H1 (cell line): ENCODE results near the gene HTR2C. TPM values are rescaled to one million over a fixed set of nuclear protein-coding genes. Genes with fewer than 3 reads are reported as not detected.

Experiments used
- CTCF ChIA-PET: fragments of 300-600 bp; sonication (Branson Sonifier 250); formaldehyde crosslinking; loops from one replicate; lab custom pipeline; 2021; ENCODE audit not compliant: partially characterized antibody; lab: Charles Lee
- POLR2A ChIA-PET: fragments of 300-600 bp; sonication (Branson Sonifier 250); formaldehyde crosslinking; loops from one replicate; lab custom pipeline; 2021; ENCODE audit warnings: inconsistent platforms; ENCODE audit not compliant: partially characterized antibody; lab: Charles Lee
- DNase-seq, 2 experiments: peaks; one replicate each; pipeline versions ENCODE4 v3.0.0 to v3.0.0-alpha.2; 2010 to 2022; ENCODE audit warnings: low spot score in 2 of 2, low read depth in 1 of 2, mixed read lengths in 1 of 2
- FAIRE-seq: peaks from 2 replicates; lab custom pipeline; 2011; peaks lifted over from hg19 to GRCh38; lab: Jason Lieb, UNC
- H2AFZ ChIP-seq: 2 replicates; pipeline ENCODE4 v1.8.1; 2012; ENCODE audit warnings: low read length, inconsistent platforms
- H2AK5ac ChIP-seq: 2 replicates; pipeline ENCODE4 v1.6.1; 2013; ENCODE audit warnings: low read depth, low read length
- H2BK120ac ChIP-seq: replicated peaks from 2 replicates; pipeline ENCODE3; 2013; ENCODE audit warnings: low read depth, low read length, inconsistent platforms
- H2BK12ac ChIP-seq: 2 replicates; pipeline ENCODE4 v1.6.1; 2013; ENCODE audit warnings: low read depth, low read length
- H2BK15ac ChIP-seq: 2 replicates; pipeline ENCODE4 v1.6.1; 2013; ENCODE audit warnings: low read length
- H2BK20ac ChIP-seq: 2 replicates; pipeline ENCODE4 v1.6.1; 2013; ENCODE audit warnings: low read length
- H2BK5ac ChIP-seq: 2 replicates; pipeline ENCODE4 v1.6.1; 2013; ENCODE audit warnings: low read depth, low read length
- H3K14ac ChIP-seq: 2 replicates; pipeline ENCODE4 v1.6.1; 2013; ENCODE audit warnings: inconsistent platforms; ENCODE audit not compliant: insufficient read length
- H3K18ac ChIP-seq: 2 replicates; pipeline ENCODE4 v1.6.1; 2013; ENCODE audit warnings: low read length; ENCODE audit errors: extremely low read depth
- H3K23ac ChIP-seq: 2 replicates; pipeline ENCODE4 v1.6.1; 2013; ENCODE audit warnings: inconsistent platforms; ENCODE audit not compliant: insufficient read length
- H3K23me2 ChIP-seq: 2 replicates; pipeline ENCODE4 v1.6.1; 2013; ENCODE audit warnings: low read depth, low read length
- H3K27ac ChIP-seq: 2 replicates; pipeline ENCODE4 v1.6.1; 2011; ENCODE audit warnings: low read depth, low read length, inconsistent platforms
- H3K27me3 ChIP-seq, 4 experiments: replicated peaks in 1 of 4; 1 replicate in 1 of 4; 2 replicates in 3 of 4; pipeline versions ENCODE4 v1.6.1 to v1.8.1; 2011 to 2013; ENCODE audit warnings: low read length in 3 of 4, mild to moderate bottlenecking in 3 of 4, inconsistent platforms in 2 of 4, mixed read lengths in 2 of 4, moderate library complexity in 1 of 4; ENCODE audit not compliant: control insufficient read depth in 3 of 4, insufficient read depth in 3 of 4; ENCODE audit errors: extremely low read depth in 1 of 4
- H3K36me3 ChIP-seq, 4 experiments: 2 replicates each; pipeline versions ENCODE4 v1.6.1 to v1.8.1; 2011 to 2013; ENCODE audit warnings: mild to moderate bottlenecking in 4 of 4, low read length in 3 of 4, moderate library complexity in 2 of 4, control low read depth in 1 of 4, inconsistent platforms in 1 of 4; ENCODE audit not compliant: insufficient read depth in 4 of 4, control insufficient read depth in 2 of 4
- H3K4ac ChIP-seq: replicated peaks from 2 replicates; pipeline ENCODE3; 2013; ENCODE audit warnings: low read length, low read depth, mixed read lengths, inconsistent platforms; ENCODE audit not compliant: insufficient read length
- H3K4me1 ChIP-seq, 4 experiments: replicated peaks in 1 of 4; 1 replicate in 1 of 4; 2 replicates in 3 of 4; pipeline versions ENCODE4 v1.6.1 to v1.8.1; 2011 to 2013; ENCODE audit warnings: low read length in 3 of 4, inconsistent platforms in 2 of 4, mixed read lengths in 1 of 4; ENCODE audit not compliant: insufficient read depth in 4 of 4, control insufficient read depth in 3 of 4
- H3K4me2 ChIP-seq, 2 experiments: 2 replicates each; pipeline versions ENCODE4 v1.6.1 to v1.8.1; 2011 to 2013; ENCODE audit warnings: low read depth in 2 of 2, low read length in 2 of 2, control low read depth in 1 of 2, inconsistent platforms in 1 of 2, mild to moderate bottlenecking in 1 of 2; ENCODE audit not compliant: insufficient read depth in 1 of 2
- H3K4me3 ChIP-seq, 4 experiments: fragments of 200-600, 300-600 bp in 1 of 4; sonication (generic), shearing (Covaris generic), sonication (Bioruptor Twin) in 1 of 4; 2 replicates each; pipeline versions ENCODE4 v1.5.1 to v1.8.1; 2011 to 2016; ENCODE audit warnings: low read length in 4 of 4, low read depth in 3 of 4, control low read depth in 2 of 4, inconsistent platforms in 2 of 4, mild to moderate bottlenecking in 2 of 4, mixed read lengths in 1 of 4, moderate library complexity in 1 of 4; ENCODE audit not compliant: insufficient read depth in 2 of 4; ENCODE audit errors: extremely low read depth in 1 of 4
- H3K56ac ChIP-seq: replicated peaks from 2 replicates; pipeline ENCODE3; 2013; ENCODE audit warnings: low read depth, mild to moderate bottlenecking, mixed read lengths, low read length, inconsistent platforms; ENCODE audit not compliant: insufficient read length
- H3K79me1 ChIP-seq: 2 replicates; pipeline ENCODE4 v1.6.1; 2013; ENCODE audit warnings: low read depth, low read length, control low read depth
- H3K79me2 ChIP-seq, 2 experiments: 2 replicates each; pipeline versions ENCODE4 v1.6.1 to v1.8.1; 2012 to 2013; ENCODE audit warnings: low read length in 2 of 2, mild to moderate bottlenecking in 2 of 2, inconsistent platforms in 1 of 2; ENCODE audit not compliant: insufficient read depth in 2 of 2, control insufficient read depth in 1 of 2
- H3K9ac ChIP-seq, 4 experiments: replicated peaks in 1 of 4; 1 replicate in 1 of 4; 2 replicates in 3 of 4; pipeline versions ENCODE4 v1.6.1 to v1.8.1; 2011 to 2013; ENCODE audit warnings: low read depth in 3 of 4, low read length in 3 of 4, control low read depth in 2 of 4, mild to moderate bottlenecking in 2 of 4, moderate library complexity in 2 of 4, inconsistent platforms in 1 of 4; ENCODE audit errors: extremely low read depth in 1 of 4
- H3K9me3 ChIP-seq, 2 experiments: 2 replicates each; pipeline versions ENCODE4 v1.6.1 to v1.8.1; 2012 to 2013; ENCODE audit warnings: mild to moderate bottlenecking in 2 of 2, moderate library complexity in 2 of 2, control low read depth in 1 of 2, inconsistent platforms in 1 of 2, low read depth in 1 of 2, low read length in 1 of 2, mixed read lengths in 1 of 2; ENCODE audit not compliant: insufficient read depth in 2 of 2
- H4K20me1 ChIP-seq, 2 experiments: replicated peaks in 1 of 2; 2 replicates each; pipeline versions ENCODE3 to v1.8.1; 2011 to 2013; ENCODE audit warnings: inconsistent platforms in 2 of 2, low read length in 2 of 2, mild to moderate bottlenecking in 1 of 2; ENCODE audit not compliant: insufficient read depth in 2 of 2, control insufficient read depth in 1 of 2
- H4K5ac ChIP-seq: 2 replicates; pipeline ENCODE4 v1.6.1; 2013; ENCODE audit warnings: low read length, low read depth, mixed read lengths, inconsistent platforms; ENCODE audit not compliant: insufficient read length
- H4K8ac ChIP-seq: 2 replicates; pipeline ENCODE4 v1.8.0; 2013; ENCODE audit warnings: mild to moderate bottlenecking, moderate library complexity, low read length, inconsistent platforms; ENCODE audit not compliant: insufficient read depth; ENCODE audit errors: extremely low read depth
- H4K91ac ChIP-seq: replicated peaks from 2 replicates; pipeline ENCODE3; 2013; ENCODE audit warnings: low read length, mixed read lengths, inconsistent platforms; ENCODE audit not compliant: insufficient read length
- ATF3 ChIP-seq: IDR thresholded peaks from 2 replicates; pipeline ENCODE4 v1.6.1; 2011; ENCODE audit warnings: low read depth, mild to moderate bottlenecking, low read length; ENCODE audit not compliant: insufficient read depth
- BRCA1 ChIP-seq: IDR thresholded peaks from 2 replicates; pipeline ENCODE4 v1.6.1; 2012; ENCODE audit warnings: low read depth, low read length, improper control_type of control experiment
- CBX8 ChIP-seq: fragments of 300-800, 300-1000 bp; sonication (generic); IDR thresholded peaks from 2 replicates; pipeline ENCODE4 v1.7.1; 2016; ENCODE audit warnings: low read depth, low read length, borderline replicate concordance
- EZH2 ChIP-seq: fragments of 200-600 bp; sonication (generic); IDR thresholded peaks from 2 replicates; pipeline ENCODE4 v1.7.1; 2012; ENCODE audit warnings: low read depth, mild to moderate bottlenecking, moderate library complexity, low read length, inconsistent platforms; ENCODE audit not compliant: severe bottlenecking
- HDAC2 ChIP-seq, 2 experiments: fragments of 300-600 bp in 1 of 2; sonication (generic) in 1 of 2; IDR thresholded peaks; 2 replicates each; pipeline ENCODE4 v1.6.1; 2011 to 2012; ENCODE audit warnings: low read depth in 2 of 2, low read length in 2 of 2, mild to moderate bottlenecking in 2 of 2, moderate library complexity in 2 of 2, borderline replicate concordance in 1 of 2, inconsistent platforms in 1 of 2
- NANOG ChIP-seq: IDR thresholded peaks from 2 replicates; pipeline ENCODE4 v1.6.1; 2011; ENCODE audit warnings: low read length, low read depth, mild to moderate bottlenecking, inconsistent platforms; ENCODE audit not compliant: insufficient read depth, poor library complexity, severe bottlenecking
- SP1 ChIP-seq: IDR thresholded peaks from 2 replicates; pipeline ENCODE4 v1.6.1; 2011; ENCODE audit warnings: low read depth, low read length
- SRF ChIP-seq: IDR thresholded peaks from 2 replicates; pipeline ENCODE4 v1.6.1; 2011; ENCODE audit warnings: mild to moderate bottlenecking, low read depth, low read length, moderate library complexity
- ZNF274 ChIP-seq: IDR thresholded peaks from 2 replicates; pipeline ENCODE4 v1.7.0; 2012; ENCODE audit warnings: low read length, borderline replicate concordance; ENCODE audit errors: extremely low read depth
- WGBS, 2 experiments: shearing (Covaris generic) in 1 of 2; methylation state at CpG; one replicate each; pipeline versions ENCODE4 v1.1.6 to v1.1.7; 2013 to 2015; ENCODE audit warnings: low lambda C conversion rate in 2 of 2, mixed read lengths in 2 of 2, inconsistent platforms in 1 of 2, low coverage in 1 of 2, missing lambda C conversion rate in 1 of 2; ENCODE audit not compliant: insufficient replicate concordance in 2 of 2, insufficient coverage in 1 of 2, insufficient read length in 1 of 2; ENCODE audit errors: extremely low coverage in 1 of 2, missing lambda C conversion rate in 1 of 2; 5-methylcytosine and 5-hydroxymethylcytosine counted together
- polyA plus RNA-seq, 7 experiments: library from polyadenylated mRNA; depleted of rRNA in 3 of 7; stranded (reverse) in 5 of 7; unstranded in 2 of 7; fragments of >200 nt in 5 of 7; fragments of 200-250 nt in 2 of 7; gene quantifications; 1 replicate in 5 of 7; 2 replicates in 1 of 7; 4 replicates in 1 of 7; pipeline versions ENCODE4 v1.2.1 to v1.2.3, GENCODE V29; 2011 to 2013; ENCODE audit warnings: missing spikeins in 2 of 7, mixed read lengths in 2 of 7
- total RNA-seq: library from RNA; stranded (reverse); fragmentation: NEBNext Ultra II Directional; extraction: Animal tissue kit (Norgen Biotek cat#: 25700); gene quantifications from 2 replicates; pipeline ENCODE4 v1.2.1, GENCODE V29; 2021
- TF ChIP-seq, protein P1 (sequence below): IDR thresholded peaks from 2 replicates; pipeline ENCODE4 v1.6.1; 2012; ENCODE audit warnings: low read length, inconsistent platforms

HTR2C gene
- total and polyA plus RNA-seq, 2 of the 8 experiments (the other 6 are each of a cell fraction or from before 2014, with no cell fraction given): 1.7 to 2.0 TPM

- Histone ChIP-seq H4K5ac (no peak overlapping the region), H3K23me2 (no peaks in the 10 kb centered on the region), H3K9ac (no peak overlapping the region), H3K27ac (no peak overlapping the region), H3K36me3 (no peaks in the 10 kb centered on the region), H3K23ac (no peak overlapping the region), H4K20me1 (no peaks in the 10 kb centered on the region), H2BK12ac (no peak overlapping the region), H2BK20ac (no peak overlapping the region), H4K91ac (no peak overlapping the region), H2BK5ac (no peak overlapping the region), H3K79me2 (no peaks in the 10 kb centered on the region), H3K4me3 (no peak overlapping the region), H2BK15ac (no peak overlapping the region), H3K18ac (no peak overlapping the region), H3K27me3 (no peaks in the 10 kb centered on the region), H3K4me2 (no peak overlapping the region), H3K4me1 (peaks cover 0 to 3% (median 0%) of the 10 kb centered on the region in 4 experiments; a peak in 3 of 7 replicates), H2AK5ac (no peak overlapping the region), H3K14ac (no peak overlapping the region), H3K4ac (no peak overlapping the region), H4K8ac (no peak overlapping the region), H3K9me3 (no peaks in the 10 kb centered on the region; a peak in 1 of 4 replicates), H3K56ac (no peak overlapping the region), H2BK120ac (no peak overlapping the region), H3K79me1 (no peaks in the 10 kb centered on the region), H2AFZ (no peak overlapping the region)
- CTCF ChIA-PET: no interaction called here
- WGBS, 2 experiments: 71% methylated on average over 1 of the region's 1 CpG; no CpG with 5 or more reads in 1 of the 2 experiments
- no peak for DNase-seq
- POLR2A ChIA-PET: no interaction called here
- FAIRE-seq: no peak
- TF ChIP-seq SP1 (no peak), NANOG (no peak), SRF (no peak), ATF3 (no peak), BRCA1 (no peak), HDAC2 (IDR thresholded peaks at IDR 0.05; ENCODE audit: borderline replicate concordance in 1 of 2, low read depth in 2 of 2, low read length in 2 of 2) (no peak), ZNF274 (no peak), CBX8 (no peak), EZH2 (no peak)
- TF ChIP-seq, protein P1, sequence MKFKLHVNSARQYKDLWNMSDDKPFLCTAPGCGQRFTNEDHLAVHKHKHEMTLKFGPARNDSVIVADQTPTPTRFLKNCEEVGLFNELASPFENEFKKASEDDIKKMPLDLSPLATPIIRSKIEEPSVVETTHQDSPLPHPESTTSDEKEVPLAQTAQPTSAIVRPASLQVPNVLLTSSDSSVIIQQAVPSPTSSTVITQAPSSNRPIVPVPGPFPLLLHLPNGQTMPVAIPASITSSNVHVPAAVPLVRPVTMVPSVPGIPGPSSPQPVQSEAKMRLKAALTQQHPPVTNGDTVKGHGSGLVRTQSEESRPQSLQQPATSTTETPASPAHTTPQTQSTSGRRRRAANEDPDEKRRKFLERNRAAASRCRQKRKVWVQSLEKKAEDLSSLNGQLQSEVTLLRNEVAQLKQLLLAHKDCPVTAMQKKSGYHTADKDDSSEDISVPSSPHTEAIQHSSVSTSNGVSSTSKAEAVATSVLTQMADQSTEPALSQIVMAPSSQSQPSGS: no peak
These were observed 199.0 kb downstream of the HTR2C start for GRCh38 chrX:114782925-114783324.
